Neuronal stem cell (in vitro differentiated cells): Measurements from ENCODE around the gene TAF11L13.
"Not testable (repeated sequence)": the region's sequence is repeated elsewhere in the genome, so short reads cannot be mapped to it uniquely, and the experiment has no call there.

Experiments
- DNase-seq: peaks from one replicate; pipeline ENCODE4 v3.0.0-alpha.2; 2013; ENCODE audit warnings: low spot score
- H2AFZ ChIP-seq: one replicate; pipeline ENCODE4 v1.6.1; 2013; ENCODE audit warnings: mild to moderate bottlenecking, low read length, inconsistent platforms
- H2AK5ac ChIP-seq: 2 replicates; pipeline ENCODE4 v1.6.1; 2013; ENCODE audit warnings: low read depth, mild to moderate bottlenecking, inconsistent platforms, low read length, moderate library complexity, mixed read lengths
- H2BK120ac ChIP-seq: 2 replicates; pipeline ENCODE4 v1.6.1; 2013; ENCODE audit warnings: low read depth, mild to moderate bottlenecking, inconsistent platforms, low read length, moderate library complexity, mixed read lengths
- H2BK12ac ChIP-seq: one replicate; pipeline ENCODE4 v1.6.1; 2013; ENCODE audit warnings: low read length, inconsistent platforms
- H2BK15ac ChIP-seq: 2 replicates; pipeline ENCODE4 v1.6.1; 2013; ENCODE audit warnings: mild to moderate bottlenecking, low read length, inconsistent platforms, mixed read lengths
- H2BK5ac ChIP-seq: one replicate; pipeline ENCODE4 v1.6.1; 2013; ENCODE audit warnings: inconsistent platforms, mild to moderate bottlenecking, low read length, moderate library complexity
- H3K14ac ChIP-seq: one replicate; pipeline ENCODE4 v1.6.1; 2013; ENCODE audit warnings: low read length, inconsistent platforms
- H3K18ac ChIP-seq: 2 replicates; pipeline ENCODE4 v1.6.1; 2013; ENCODE audit warnings: low read length, inconsistent platforms
- H3K23ac ChIP-seq: 2 replicates; pipeline ENCODE4 v1.6.1; 2013; ENCODE audit warnings: low read depth, mild to moderate bottlenecking, mixed read lengths, low read length, inconsistent platforms; ENCODE audit not compliant: poor library complexity
- H3K27ac ChIP-seq: replicated peaks from 3 replicates; pipeline ENCODE4 v1.5.1; 2013; ENCODE audit warnings: low read length, inconsistent platforms
- H3K27me3 ChIP-seq, 3 experiments: 2 replicates each; pipeline ENCODE4 v1.6.1; 2013; ENCODE audit warnings: low read length in 3 of 3, mild to moderate bottlenecking in 2 of 3, inconsistent platforms in 1 of 3, low read depth in 1 of 3, mixed read lengths in 1 of 3, moderate library complexity in 1 of 3; ENCODE audit not compliant: control insufficient read depth in 3 of 3, insufficient read depth in 3 of 3
- H3K36me3 ChIP-seq, 2 donors: replicated peaks in 1 of 2; 2 replicates each; pipeline ENCODE4 v1.6.1; 2013; ENCODE audit warnings: low read length in 2 of 2; ENCODE audit not compliant: control insufficient read depth in 2 of 2, insufficient read depth in 2 of 2
- H3K4ac ChIP-seq: 2 replicates; pipeline ENCODE4 v1.6.1; 2013; ENCODE audit warnings: inconsistent platforms, mild to moderate bottlenecking, low read length, moderate library complexity
- H3K4me1 ChIP-seq, 2 donors: 1 replicate in 1 of 2; 2 replicates in 1 of 2; pipeline ENCODE4 v1.6.1; 2013; ENCODE audit warnings: low read length in 2 of 2, low read depth in 1 of 2; ENCODE audit not compliant: control insufficient read depth in 2 of 2, insufficient read depth in 1 of 2
- H3K4me2 ChIP-seq: one replicate; pipeline ENCODE4 v1.6.1; 2013; ENCODE audit warnings: mild to moderate bottlenecking, low read length, inconsistent platforms; ENCODE audit not compliant: insufficient read depth, poor library complexity, severe bottlenecking
- H3K4me3 ChIP-seq, 2 donors: 2 replicates each; pipeline ENCODE4 v1.5.1; 2013; ENCODE audit warnings: low read length in 2 of 2, mild to moderate bottlenecking in 2 of 2, inconsistent platforms in 1 of 2, moderate library complexity in 1 of 2
- H3K79me1 ChIP-seq: one replicate; pipeline ENCODE4 v1.6.1; 2013; ENCODE audit warnings: low read depth, mild to moderate bottlenecking, inconsistent platforms, low read length, moderate library complexity
- H3K9ac ChIP-seq: one replicate; pipeline ENCODE4 v1.6.1; 2013; ENCODE audit warnings: mild to moderate bottlenecking, low read depth, low read length, inconsistent platforms; ENCODE audit not compliant: poor library complexity
- H3K9me3 ChIP-seq, 2 donors: replicated peaks in 1 of 2; 2 replicates each; pipeline versions ENCODE3 to v1.6.1; 2013; ENCODE audit warnings: low read length in 2 of 2, mild to moderate bottlenecking in 2 of 2, inconsistent platforms in 1 of 2, low read depth in 1 of 2, mixed read lengths in 1 of 2, moderate library complexity in 1 of 2; ENCODE audit not compliant: control insufficient read depth in 2 of 2, insufficient read depth in 1 of 2
- H4K8ac ChIP-seq: one replicate; pipeline ENCODE4 v1.6.1; 2013; ENCODE audit warnings: low read depth, mild to moderate bottlenecking, inconsistent platforms, low read length, moderate library complexity
- H4K91ac ChIP-seq: one replicate; pipeline ENCODE4 v1.6.1; 2013; ENCODE audit warnings: low read length, low read depth, mild to moderate bottlenecking, inconsistent platforms; ENCODE audit not compliant: poor library complexity
- WGBS, 2 donors: extraction: QIAGEN DNeasy Blood & Tissue Kit; methylation state at CpG; one replicate each; pipeline ENCODE4 v1.1.7; 2013; ENCODE audit warnings: missing lambda C conversion rate in 2 of 2, mixed read lengths in 1 of 2; ENCODE audit not compliant: insufficient read length in 2 of 2, insufficient replicate concordance in 1 of 2; ENCODE audit errors: extremely low coverage in 2 of 2; 5-methylcytosine and 5-hydroxymethylcytosine counted together

The TAF11L13 gene

GRCh38 chr5:17625686-17626085 is 6.2 kb upstream of the TAF11L13 start:
- H3K14ac ChIP-seq: no peak overlapping the region
- no peak overlapping the region for H3K4ac ChIP-seq
- H2BK12ac ChIP-seq: no peak overlapping the region
- H2BK15ac ChIP-seq: no peak overlapping the region
- no peak for DNase-seq
- H4K8ac ChIP-seq: no peak overlapping the region
- H3K79me1 ChIP-seq: no peaks in the 10 kb centered on the region
- no CpG with 5 or more reads among the region's 11 CpGs for WGBS, 2 donors
- H3K4me1 ChIP-seq: no peaks in the 10 kb centered on the region
- peak overlapping the region; percentile 72 for H3K18ac ChIP-seq
- H3K36me3 ChIP-seq: no peaks in the 10 kb centered on the region
- no peak overlapping the region for H4K91ac ChIP-seq
- H3K27me3 ChIP-seq: no peaks in the 10 kb centered on the region
- H2AK5ac ChIP-seq: no peak overlapping the region
- no peak overlapping the region for H3K4me2 ChIP-seq
- H3K23ac ChIP-seq: no peak overlapping the region
- no peak overlapping the region for H3K27ac ChIP-seq
- no peak overlapping the region for H2AFZ ChIP-seq
- H3K9ac ChIP-seq: no peak overlapping the region
- H3K4me3 ChIP-seq: no peak overlapping the region
- H3K9me3 ChIP-seq: no peaks in the 10 kb centered on the region
- H2BK120ac ChIP-seq: no peak overlapping the region
- no peak overlapping the region for H2BK5ac ChIP-seq

DNA sequence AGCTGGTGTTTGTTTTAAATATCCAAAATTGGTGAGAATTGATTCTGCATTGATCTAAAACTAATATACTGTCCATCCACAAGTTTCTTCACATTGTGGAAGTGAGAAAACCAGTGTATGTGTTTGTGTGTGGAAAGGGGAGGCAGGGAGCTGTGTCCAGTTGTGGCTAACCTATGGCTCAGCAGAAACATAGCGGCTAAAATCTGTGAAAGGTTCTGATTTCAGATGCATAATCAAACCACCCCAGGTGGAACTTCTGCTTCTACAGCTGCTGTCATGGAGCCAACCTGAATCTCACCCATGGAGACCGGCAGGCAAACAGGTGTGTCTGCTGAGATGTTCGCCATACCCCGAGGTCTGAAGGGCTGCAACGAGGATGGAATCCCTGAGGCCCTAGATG is 2.3 kb downstream of the TAF11L13 start, which contains the start of gene TAF11L14:
Gene TAF11L14, plus strand, starts transcription at position 301 of the 400 bp plus-strand sequence.
- H3K4ac ChIP-seq: no peak within 1 kb of the TSS
- no peak within 1 kb of the TSS for H3K9ac ChIP-seq
- H3K4me3 ChIP-seq: no peak within 1 kb of the TSS
- no peak within 1 kb of the TSS for H2AK5ac ChIP-seq
- H3K4me2 ChIP-seq: no peak within 1 kb of the TSS
- no peak within 1 kb of the TSS for H2BK5ac ChIP-seq
- H3K23ac ChIP-seq: no peak within 1 kb of the TSS
- no peak within 1 kb of the TSS for H3K18ac ChIP-seq
- H3K14ac ChIP-seq: no peak within 1 kb of the TSS
- H2BK15ac ChIP-seq: no peak within 1 kb of the TSS
- no peak within 1 kb of the TSS for H4K91ac ChIP-seq
- no peaks in the 10 kb centered on the region for H3K4me1 ChIP-seq
- no peak for DNase-seq
- no peak within 1 kb of the TSS for H4K8ac ChIP-seq
- no peaks in the 10 kb centered on the region for H3K27me3 ChIP-seq
- no peaks in the 10 kb centered on the region for H3K79me1 ChIP-seq
- no CpG with 5 or more reads among the region's 5 CpGs for WGBS, 2 donors
- no peak within 1 kb of the TSS for H2BK12ac ChIP-seq
- no peaks in the 10 kb centered on the region for H3K36me3 ChIP-seq
- no peak within 1 kb of the TSS for H3K27ac ChIP-seq
- no peak within 1 kb of the TSS for H2AFZ ChIP-seq
- no peak within 1 kb of the TSS for H2BK120ac ChIP-seq
- no peaks in the 10 kb centered on the region for H3K9me3 ChIP-seq

- H3K4me3 ChIP-seq: not testable (repeated sequence)
Observed at GRCh38 chr5:17649232-17649631, 17.3 kb downstream of the TAF11L13 start.

GRCh38 chr5:17655201-17655759 is 23.4 kb downstream of the TAF11L13 start:
- H3K27ac ChIP-seq, H3K23ac ChIP-seq, H3K4me1 ChIP-seq, H3K79me1 ChIP-seq, H4K91ac ChIP-seq, H3K4me2 ChIP-seq, H2BK120ac ChIP-seq, H2BK15ac ChIP-seq, H3K9ac ChIP-seq, H2AFZ ChIP-seq, H3K4ac ChIP-seq, H2BK5ac ChIP-seq, H4K8ac ChIP-seq, H2BK12ac ChIP-seq, H3K27me3 ChIP-seq, H2AK5ac ChIP-seq, H3K36me3 ChIP-seq, H3K18ac ChIP-seq, DNase-seq, H3K9me3 ChIP-seq, H3K14ac ChIP-seq, H3K4me3 ChIP-seq: not testable (repeated sequence)
- WGBS, 2 donors: no CpG with 5 or more reads among the region's 32 CpGs

More at GRCh38 chr5:17649232-17649631, 17.3 kb downstream of the TAF11L13 start:
- not testable (repeated sequence) for H3K14ac ChIP-seq, H4K91ac ChIP-seq, H2BK15ac ChIP-seq, H3K9ac ChIP-seq, H3K4me2 ChIP-seq, H2AK5ac ChIP-seq, H3K23ac ChIP-seq, H2AFZ ChIP-seq, H3K4ac ChIP-seq, H3K4me1 ChIP-seq, H3K18ac ChIP-seq, H3K27me3 ChIP-seq, H3K79me1 ChIP-seq, H3K27ac ChIP-seq, H2BK12ac ChIP-seq, H4K8ac ChIP-seq, H3K36me3 ChIP-seq, DNase-seq, H2BK5ac ChIP-seq, H2BK120ac ChIP-seq, H3K9me3 ChIP-seq
- no CpG with 5 or more reads among the region's 10 CpGs for WGBS, 2 donors
